ENCODE results near the gene GSAP. TPM values are rescaled to one million over a fixed set of nuclear protein-coding genes. Genes with fewer than 3 reads are reported as not detected.
"Not testable (repeated sequence)": the region's sequence is repeated elsewhere in the genome, so short reads cannot be mapped to it uniquely, and the experiment has no call there.

GSAP gene
- polyA plus RNA-seq = 10 to 100 TPM; 24.6 to 85.4 (median 55.5) TPM

- Mint-ChIP-seq H3K27ac (peak within 1 kb of the TSS; percentile 94 to 99 (median 98)), H3K4me1 (peaks cover 63 to 75% of the 10 kb centered on the region in 2 donors), H3K9me3 (no peaks in the 10 kb centered on the region), H3K4me3 (peak within 1 kb of the TSS; percentile 86 to 95 (median 92)), H3K36me3 (peaks cover 0 to 2% (median 0%) of the 10 kb centered on the region in 3 donors), H3K27me3 (ENCODE audit: low read depth in 3 of 3) (peaks cover 3 to 14% (median 10%) of the 10 kb centered on the region in 3 donors)
- DNase-seq = peak; percentile 69 to 73 (median 69)
Measured at GRCh38 chr7:77415823-77416620, at the start of gene GSAP. TSS of gene GSAP (minus strand) at chr7:77416349. CDS start at chr7:77416321, 28 bp downstream.

GRCh38 chr7:77465256-77465655, 49.1 kb upstream of the GSAP start:
- peaks cover 0 to 2% (median 0%) of the 10 kb centered on the region in 3 donors for H3K27me3 Mint-ChIP-seq (ENCODE audit: low read depth in 3 of 3)
- no peaks in the 10 kb centered on the region for H3K9me3 Mint-ChIP-seq
- peaks cover 0 to 4% (median 0%) of the 10 kb centered on the region in 3 donors for H3K36me3 Mint-ChIP-seq

GRCh38 chr7:77464589-77464988, 48.4 kb upstream of the GSAP start:
- no peak overlapping the region for H3K27ac Mint-ChIP-seq
- no peak overlapping the region for H3K4me3 Mint-ChIP-seq
- peaks cover 0 to 2% (median 0%) of the 10 kb centered on the region in 3 donors for H3K27me3 Mint-ChIP-seq (ENCODE audit: low read depth in 3 of 3)
- no peak for DNase-seq
- peaks cover 10 to 19% of the 10 kb centered on the region in 2 donors for H3K4me1 Mint-ChIP-seq
- H3K36me3 Mint-ChIP-seq = peaks cover 0 to 4% (median 0%) of the 10 kb centered on the region in 3 donors
- H3K9me3 Mint-ChIP-seq = no peaks in the 10 kb centered on the region

More at GRCh38 chr7:77465256-77465655, 49.1 kb upstream of the GSAP start:
- no peak for DNase-seq
- no peak overlapping the region for H3K27ac Mint-ChIP-seq
- peaks cover 5 to 12% of the 10 kb centered on the region in 2 donors for H3K4me1 Mint-ChIP-seq
- no peak overlapping the region for H3K4me3 Mint-ChIP-seq

- H3K36me3 Mint-ChIP-seq; H3K4me3 Mint-ChIP-seq; DNase-seq; H3K27me3 Mint-ChIP-seq (ENCODE audit: low read depth in 3 of 3); H3K27ac Mint-ChIP-seq; H3K9me3 Mint-ChIP-seq: not testable (repeated sequence)
- H3K4me1 Mint-ChIP-seq = peaks cover 12 to 25% of the 10 kb centered on the region in 2 donors
Measured at GRCh38 chr7:77463632-77464031, 47.5 kb upstream of the GSAP start.

GRCh38 chr7:77461842-77462241, 45.7 kb upstream of the GSAP start:
- no peaks in the 10 kb centered on the region for H3K9me3 Mint-ChIP-seq
- peaks cover 12 to 25% of the 10 kb centered on the region in 2 donors for H3K4me1 Mint-ChIP-seq
- peaks cover 0 to 2% (median 0%) of the 10 kb centered on the region in 3 donors for H3K27me3 Mint-ChIP-seq (ENCODE audit: low read depth in 3 of 3)
- no peak for DNase-seq
- no peaks in the 10 kb centered on the region for H3K36me3 Mint-ChIP-seq
- H3K4me3 Mint-ChIP-seq = no peak overlapping the region
- peak overlapping the region in 1 of 6 donors; percentile 9 for H3K27ac Mint-ChIP-seq

- no peaks in the 10 kb centered on the region for H3K27me3 Mint-ChIP-seq (ENCODE audit: low read depth in 3 of 3)
- peaks cover 12 to 25% of the 10 kb centered on the region in 2 donors for H3K4me1 Mint-ChIP-seq
- no peaks in the 10 kb centered on the region for H3K36me3 Mint-ChIP-seq
- H3K9me3 Mint-ChIP-seq = no peaks in the 10 kb centered on the region
- H3K27ac Mint-ChIP-seq = peak overlapping the region in 1 of 6 donors; percentile 47
- no peak overlapping the region for H3K4me3 Mint-ChIP-seq
- no peak for DNase-seq
Measured at GRCh38 chr7:77461246-77461645, 45.1 kb upstream of the GSAP start.

- no peaks in the 10 kb centered on the region for H3K36me3 Mint-ChIP-seq
- H3K27ac Mint-ChIP-seq = peak overlapping the region in 2 of 6 donors; percentile 24 to 30
- H3K9me3 Mint-ChIP-seq = no peaks in the 10 kb centered on the region
- peaks cover 12 to 25% of the 10 kb centered on the region in 2 donors for H3K4me1 Mint-ChIP-seq
- DNase-seq = peak; percentile 23 to 33 (median 24)
- no peak overlapping the region for H3K4me3 Mint-ChIP-seq
- H3K27me3 Mint-ChIP-seq (ENCODE audit: low read depth in 3 of 3) = no peaks in the 10 kb centered on the region
Measured at GRCh38 chr7:77460057-77460486, 43.9 kb upstream of the GSAP start.

- DNase-seq = no peak
- no peak overlapping the region for H3K4me3 Mint-ChIP-seq
- no peaks in the 10 kb centered on the region for H3K9me3 Mint-ChIP-seq
- no peaks in the 10 kb centered on the region for H3K36me3 Mint-ChIP-seq
- no peaks in the 10 kb centered on the region for H3K27me3 Mint-ChIP-seq (ENCODE audit: low read depth in 3 of 3)
- H3K4me1 Mint-ChIP-seq = peaks cover 12 to 25% of the 10 kb centered on the region in 2 donors
- H3K27ac Mint-ChIP-seq = no peak overlapping the region
Measured at GRCh38 chr7:77459311-77459726, 43.2 kb upstream of the GSAP start.

- Mint-ChIP-seq H3K27ac (no peak overlapping the region), H3K36me3 (no peaks in the 10 kb centered on the region), H3K4me3 (no peak overlapping the region), H3K4me1 (peaks cover 12 to 25% of the 10 kb centered on the region in 2 donors), H3K9me3 (no peaks in the 10 kb centered on the region), H3K27me3 (ENCODE audit: low read depth in 3 of 3) (no peaks in the 10 kb centered on the region)
- DNase-seq = no peak
Measured at GRCh38 chr7:77458786-77459185, 42.6 kb upstream of the GSAP start.

GRCh38 chr7:77457779-77458178, 41.6 kb upstream of the GSAP start:
- no peaks in the 10 kb centered on the region for H3K27me3 Mint-ChIP-seq (ENCODE audit: low read depth in 3 of 3)
- no peak overlapping the region for H3K4me3 Mint-ChIP-seq
- H3K9me3 Mint-ChIP-seq = no peaks in the 10 kb centered on the region
- H3K27ac Mint-ChIP-seq = no peak overlapping the region
- no peak for DNase-seq
- H3K4me1 Mint-ChIP-seq = peaks cover 14 to 30% of the 10 kb centered on the region in 2 donors
- no peaks in the 10 kb centered on the region for H3K36me3 Mint-ChIP-seq

GRCh38 chr7:77456696-77457095, 40.5 kb upstream of the GSAP start:
- peaks cover 14 to 30% of the 10 kb centered on the region in 2 donors for H3K4me1 Mint-ChIP-seq
- H3K4me3 Mint-ChIP-seq = no peak overlapping the region
- H3K27ac Mint-ChIP-seq = no peak overlapping the region
- H3K27me3 Mint-ChIP-seq (ENCODE audit: low read depth in 3 of 3) = no peaks in the 10 kb centered on the region
- H3K36me3 Mint-ChIP-seq = no peaks in the 10 kb centered on the region
- DNase-seq = no peak
- H3K9me3 Mint-ChIP-seq = no peaks in the 10 kb centered on the region

GRCh38 chr7:77455321-77455720, 39.2 kb upstream of the GSAP start:
- no peak for DNase-seq
- Mint-ChIP-seq H3K27me3 (ENCODE audit: low read depth in 3 of 3) (no peaks in the 10 kb centered on the region), H3K9me3 (peaks cover 0 to 2% (median 0%) of the 10 kb centered on the region in 6 donors)

GRCh38 chr7:77454802-77455201, 38.7 kb upstream of the GSAP start:
- no peaks in the 10 kb centered on the region for H3K27me3 Mint-ChIP-seq (ENCODE audit: low read depth in 3 of 3)
- peaks cover 4 to 13% of the 10 kb centered on the region in 2 donors for H3K4me1 Mint-ChIP-seq
- H3K36me3 Mint-ChIP-seq = no peaks in the 10 kb centered on the region

More at GRCh38 chr7:77455321-77455720, 39.2 kb upstream of the GSAP start:
- Mint-ChIP-seq H3K4me1 (peaks cover 10 to 18% of the 10 kb centered on the region in 2 donors), H3K4me3 (no peak overlapping the region), H3K27ac (no peak overlapping the region), H3K36me3 (no peaks in the 10 kb centered on the region)

GRCh38 chr7:77453531-77453930, 37.4 kb upstream of the GSAP start:
- Mint-ChIP-seq H3K9me3 (peaks cover 0 to 2% (median 0%) of the 10 kb centered on the region in 6 donors), H3K4me3 (no peak overlapping the region), H3K27ac (peak overlapping the region in 2 of 6 donors; percentile 18 to 63), H3K36me3 (no peaks in the 10 kb centered on the region), H3K4me1 (peaks cover 2 to 5% of the 10 kb centered on the region in 2 donors), H3K27me3 (ENCODE audit: low read depth in 3 of 3) (no peaks in the 10 kb centered on the region)
- DNase-seq = no peak

More at GRCh38 chr7:77454802-77455201, 38.7 kb upstream of the GSAP start:
- no peak for DNase-seq
- Mint-ChIP-seq H3K9me3 (peaks cover 0 to 2% (median 0%) of the 10 kb centered on the region in 6 donors), H3K4me3 (no peak overlapping the region), H3K27ac (no peak overlapping the region)
